GM21447 (cell line): ENCODE data around the gene CRY2.
"Not testable (repeated sequence)": the region's sequence is repeated elsewhere in the genome, so short reads cannot be mapped to it uniquely, and the experiment has no call there.

ENCODE experiments used
- ATAC-seq: cut with Tn5 transposase; IDR thresholded peaks from one replicate; pipeline ENCODE4 v1.9.1; 2021; ENCODE audit not compliant: unreplicated experiment

The CRY2 gene

GRCh38 chr11:45846974-45847910 lies at the start of gene CRY2:
TSS of gene CRY2 (plus strand) at chr11:45847475. CDS start at chr11:45847491, 16 bp downstream.
- peak; percentile 92 for ATAC-seq

DNA sequence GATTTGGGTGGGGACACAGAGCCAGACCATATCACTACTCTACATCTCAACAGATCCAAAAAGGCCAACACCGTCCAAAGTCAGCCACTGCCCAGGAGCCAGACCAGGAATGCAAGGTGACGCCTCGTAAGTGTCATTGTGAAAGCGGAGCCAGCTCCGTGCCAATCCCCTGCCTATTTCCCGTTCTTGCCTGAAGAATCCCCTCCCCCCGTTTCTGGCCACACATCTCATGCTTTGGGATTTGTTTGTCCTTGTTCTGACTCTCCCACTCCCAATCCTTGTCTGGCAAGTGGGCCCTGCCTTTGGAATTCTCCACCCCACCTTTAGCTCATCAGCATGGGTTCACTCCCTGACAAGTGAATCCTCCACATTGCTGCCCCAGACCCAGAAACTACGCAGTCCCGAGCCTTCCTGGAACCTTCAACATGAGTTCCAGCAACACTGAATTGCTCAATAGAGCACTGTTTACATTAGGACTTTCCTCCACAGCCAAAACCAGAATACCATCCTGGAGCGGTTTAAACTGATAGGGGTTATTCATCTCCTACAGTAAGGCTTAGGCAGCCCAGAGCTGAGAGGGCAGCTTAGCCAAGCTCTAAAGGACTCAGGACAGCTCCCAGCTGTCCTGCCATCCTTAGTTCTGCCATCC lies 48.4 kb upstream of the CRY2 start:
- ATAC-seq, result no peak

DNA sequence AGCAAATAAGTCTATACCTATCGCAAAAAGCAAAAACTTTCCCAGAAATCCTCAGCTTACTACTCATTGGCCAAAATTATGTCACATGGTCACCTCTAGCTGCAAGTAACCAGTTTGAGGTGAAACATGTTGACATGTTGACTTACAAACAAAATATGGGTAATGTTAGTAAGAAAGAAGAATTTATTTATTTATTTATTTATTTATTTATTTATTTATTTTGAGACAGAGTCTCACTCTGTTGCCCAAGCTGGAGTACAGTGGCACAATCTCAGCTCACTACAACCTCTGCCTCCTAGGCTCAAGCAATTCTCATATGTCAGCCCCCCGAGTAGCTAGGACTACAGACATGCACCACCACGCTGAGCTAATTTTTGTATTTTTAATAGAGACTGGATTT lies 47.7 kb upstream of the CRY2 start:
- ATAC-seq, result no peak

DNA sequence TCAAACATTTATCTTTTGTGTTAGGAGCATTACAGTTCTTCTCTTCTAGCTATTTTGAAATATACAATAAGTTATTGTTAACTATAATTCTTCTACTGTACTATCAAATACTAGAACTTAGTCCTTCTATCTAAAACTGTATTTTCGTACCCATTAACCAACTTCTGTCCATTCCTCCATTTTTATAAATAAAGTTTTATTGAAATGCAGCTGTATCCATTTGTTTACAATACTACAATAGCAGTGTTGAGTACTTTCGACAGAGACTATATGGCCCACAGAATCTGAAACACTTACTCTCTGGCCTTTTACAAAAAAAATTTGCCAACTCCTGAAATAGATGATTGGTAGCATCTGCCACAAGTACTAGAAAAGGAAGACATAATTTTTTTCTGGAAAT lies 47.0 kb upstream of the CRY2 start:
- ATAC-seq, result no peak

DNA sequence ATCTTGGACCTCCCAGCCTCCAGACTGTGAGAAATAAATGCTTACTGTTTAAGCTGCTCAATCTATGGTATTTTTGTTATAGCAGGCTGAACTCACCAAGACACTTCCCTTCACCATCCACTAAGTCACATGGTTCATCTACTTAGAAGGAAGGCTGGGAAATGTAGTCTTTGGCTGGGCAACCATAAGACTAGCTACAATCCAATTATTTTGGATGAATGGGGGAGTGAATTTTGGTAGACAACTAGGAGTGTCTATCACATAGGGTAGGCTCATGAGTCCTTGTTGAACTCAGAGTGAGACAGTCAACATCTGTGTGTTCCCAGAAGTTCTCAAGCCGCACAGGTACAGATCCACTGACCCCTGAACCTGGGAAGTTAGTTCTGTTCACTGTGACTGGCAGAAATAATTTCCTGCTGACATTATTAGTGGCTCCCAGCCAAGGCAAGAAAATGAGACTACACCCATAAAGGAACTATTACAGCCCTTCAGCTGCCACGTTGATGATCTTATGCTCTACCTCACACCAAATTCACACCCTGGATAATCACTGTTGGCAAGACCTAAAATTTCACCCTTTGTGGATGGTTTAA lies 45.5 kb upstream of the CRY2 start:
- no peak for ATAC-seq

- no peak for ATAC-seq
Observed at GRCh38 chr11:45802531-45803317, 44.6 kb upstream of the CRY2 start.

GRCh38 chr11:45803971-45804760 lies 43.1 kb upstream of the CRY2 start:
- peak; percentile 38 for ATAC-seq

- peak; percentile 91 for ATAC-seq
Observed at GRCh38 chr11:45804761-45805304, 42.4 kb upstream of the CRY2 start, which contains the start of gene SLC35C1. TSS of gene SLC35C1 (plus strand) at chr11:45805149. CDS start at chr11:45805802, 653 bp downstream.

DNA sequence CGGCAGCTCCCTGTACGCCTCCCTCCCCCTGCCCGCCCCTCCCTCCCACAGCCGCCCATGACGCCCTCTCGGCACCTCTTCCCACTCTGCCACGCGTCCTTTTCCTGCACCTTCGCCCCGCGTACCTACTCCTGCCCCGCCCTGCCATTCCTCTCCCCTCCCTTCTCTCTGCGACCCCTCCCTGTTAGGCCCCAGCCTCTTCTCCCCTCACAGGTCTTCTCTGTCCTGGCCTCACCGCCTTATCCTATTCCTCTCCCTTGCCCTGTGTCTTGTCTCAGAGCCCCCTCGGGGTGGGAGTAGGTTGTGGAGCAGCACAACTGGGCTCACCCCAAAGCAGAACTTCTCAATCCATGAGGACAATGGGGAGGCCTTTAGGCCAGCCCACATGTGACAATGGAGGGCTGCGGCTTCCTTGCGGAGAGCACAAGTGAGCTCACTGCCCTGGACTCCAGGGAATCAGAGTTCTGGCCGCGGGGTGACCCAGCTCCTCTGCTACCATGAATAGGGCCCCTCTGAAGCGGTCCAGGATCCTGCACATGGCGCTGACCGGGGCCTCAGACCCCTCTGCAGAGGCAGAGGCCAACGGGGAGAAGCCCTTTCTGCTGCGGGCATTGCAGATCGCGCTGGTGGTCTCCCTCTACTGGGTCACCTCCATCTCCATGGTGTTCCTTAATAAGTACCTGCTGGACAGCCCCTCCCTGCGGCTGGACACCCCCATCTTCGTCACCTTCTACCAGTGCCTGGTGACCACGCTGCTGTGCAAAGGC lies 41.8 kb upstream of the CRY2 start:
- ATAC-seq, result peak; percentile 32

DNA sequence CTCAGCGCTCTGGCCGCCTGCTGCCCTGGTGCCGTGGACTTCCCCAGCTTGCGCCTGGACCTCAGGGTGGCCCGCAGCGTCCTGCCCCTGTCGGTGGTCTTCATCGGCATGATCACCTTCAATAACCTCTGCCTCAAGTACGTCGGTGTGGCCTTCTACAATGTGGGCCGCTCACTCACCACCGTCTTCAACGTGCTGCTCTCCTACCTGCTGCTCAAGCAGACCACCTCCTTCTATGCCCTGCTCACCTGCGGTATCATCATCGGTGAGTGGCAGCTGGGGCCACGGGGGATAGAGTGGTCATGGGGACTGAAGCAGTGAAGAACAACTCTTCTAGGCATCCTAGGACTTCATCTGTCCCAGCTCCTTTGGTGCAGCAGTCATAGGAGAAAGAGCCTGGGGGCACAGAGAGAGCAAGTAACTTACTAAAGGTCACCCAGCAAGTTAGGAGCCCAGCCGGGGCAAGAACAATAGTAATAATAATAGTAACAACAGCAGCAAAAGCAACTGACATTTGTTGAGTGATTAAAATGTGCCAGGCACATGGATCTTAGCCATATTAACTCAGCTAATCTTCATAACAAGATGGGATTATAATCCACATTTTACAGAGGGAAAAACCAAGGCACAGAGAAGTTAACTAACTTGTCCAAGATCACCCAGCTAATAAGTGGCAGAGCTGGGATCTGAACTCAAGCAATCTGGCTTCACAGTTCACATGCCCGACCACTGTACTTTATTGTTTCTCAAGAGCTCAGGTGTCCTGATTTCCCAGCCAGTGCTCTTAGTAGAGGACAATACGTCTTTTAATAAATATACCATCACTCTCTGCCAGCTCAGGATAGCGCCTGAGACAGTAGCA lies 41.0 kb upstream of the CRY2 start:
- no peak for ATAC-seq

DNA sequence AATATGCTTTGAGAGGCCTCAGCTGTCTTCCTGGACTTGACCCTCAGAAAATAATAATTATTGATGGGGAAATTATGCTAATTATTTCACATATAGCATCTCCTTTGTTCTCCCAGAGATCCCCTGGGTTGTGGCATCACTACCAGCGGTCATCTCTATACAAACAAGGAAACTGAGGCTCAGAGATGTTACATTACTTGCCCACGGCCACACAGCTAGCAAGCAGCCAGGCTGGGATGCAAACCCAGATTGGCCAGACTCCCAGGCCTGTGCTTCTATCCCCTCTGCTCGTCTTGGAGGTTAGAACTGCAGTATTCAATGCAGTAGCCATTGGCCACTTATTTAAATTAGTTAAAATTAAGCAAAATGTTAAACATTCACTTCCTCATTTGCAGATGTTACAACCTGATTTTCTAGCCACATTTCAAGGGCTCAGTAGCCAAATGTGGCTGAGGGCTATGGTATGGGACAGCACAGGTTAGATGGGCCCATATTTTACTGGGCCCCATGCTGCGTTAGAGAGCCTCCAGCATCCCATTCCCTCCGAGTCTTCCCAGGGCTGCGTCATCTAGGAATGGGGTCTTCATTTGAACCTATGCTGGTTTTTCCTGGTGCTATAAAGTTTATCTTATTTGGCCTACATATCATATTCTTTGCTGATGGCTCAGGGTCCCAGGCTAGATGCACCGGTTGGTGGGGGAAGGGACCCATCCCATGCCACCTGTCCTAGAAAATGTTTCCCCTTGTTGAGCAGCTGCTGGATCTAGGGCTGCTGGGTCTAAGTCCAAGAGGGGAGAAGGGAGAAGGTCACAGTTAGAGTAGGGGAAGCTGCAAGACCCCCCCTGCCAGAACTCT lies 40.1 kb upstream of the CRY2 start:
- ATAC-seq, result no peak

- ATAC-seq, result no peak
Observed at GRCh38 chr11:45807792-45808238, 39.5 kb upstream of the CRY2 start.

DNA sequence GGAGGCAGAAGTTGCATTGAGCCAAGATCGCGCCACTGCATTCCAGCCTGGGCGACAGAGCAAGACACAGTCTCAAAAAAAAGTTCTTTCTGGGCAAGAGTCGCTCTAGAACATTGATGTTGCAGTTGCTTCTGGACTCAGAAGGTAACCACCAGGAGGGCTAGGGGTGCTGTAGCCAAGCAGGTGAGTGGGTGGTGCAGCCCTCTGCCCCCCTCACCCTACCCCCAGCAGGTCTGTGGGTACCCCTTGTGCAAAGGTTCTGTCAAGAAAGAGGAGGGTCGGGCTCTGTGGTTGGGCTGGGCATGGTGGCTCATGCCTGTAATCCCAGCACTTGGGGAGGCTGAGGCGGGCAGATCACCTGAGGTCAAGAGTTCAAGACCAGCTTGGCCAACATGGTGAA lies 38.8 kb upstream of the CRY2 start:
- ATAC-seq, result not testable (repeated sequence)

- no peak for ATAC-seq
Observed at GRCh38 chr11:45809456-45810395, 37.5 kb upstream of the CRY2 start.

- no peak for ATAC-seq
Observed at GRCh38 chr11:45810431-45811108, 36.7 kb upstream of the CRY2 start.

GRCh38 chr11:45811109-45811435 lies 36.2 kb upstream of the CRY2 start:
- no peak for ATAC-seq
